Lower leg skin (tissue), 4 donors: ENCODE results near the gene HLA-DQB1. TPM values are rescaled to one million over a fixed set of nuclear protein-coding genes. Genes with fewer than 3 reads are reported as not detected.
"Not testable (repeated sequence)": the region's sequence is repeated elsewhere in the genome, so short reads cannot be mapped to it uniquely, and the experiment has no call there.

Source experiments
- DNase-seq, 2 donors: peaks; one replicate each; pipeline ENCODE4 v3.0.0-alpha.2; 2019; ENCODE audit warnings: low spot score in 2 of 2
- H3K4me3 ChIP-seq: fragments of 200-600 bp; sonication (generic); 2 replicates; pipeline ENCODE4 v1.5.1; 2017; ENCODE audit warnings: mild to moderate bottlenecking, low read depth; ENCODE audit not compliant: poor library complexity, severe bottlenecking
- CTCF ChIP-seq, 3 donors: fragments of 450-650 bp; IDR thresholded peaks; one replicate each; pipeline ENCODE4 v1.5.1; 2016; ENCODE audit warnings: antibody characterized with exemption in 3 of 3, mild to moderate bottlenecking in 3 of 3, moderate library complexity in 2 of 3
- POLR2A ChIP-seq, 2 donors: fragments of 450-650 bp; IDR thresholded peaks; one replicate each; pipeline ENCODE4 v1.6.1; 2016 to 2017; ENCODE audit warnings: antibody characterized with exemption in 2 of 2, mild to moderate bottlenecking in 1 of 2, moderate library complexity in 1 of 2
- WGBS, 2 donors: methylation state at CpG; one replicate each; pipeline ENCODE4 v1.1.5; 2018; 5-methylcytosine and 5-hydroxymethylcytosine counted together
- intact Hi-C: fragments of 100-400 bp; cut with DNase I; formaldehyde crosslinking; loops from one replicate; pipeline ENCODE4 v1.15.0; 2023; ENCODE audit warnings: low total_unique reads
- total RNA-seq, 4 donors: library from RNA; depleted of rRNA; stranded (reverse); fragments of >200 nt; gene quantifications; one replicate each; pipeline ENCODE4 v1.1.0, GENCODE V29; 2016

The HLA-DQB1 gene
- total RNA-seq, 4 donors from 2014 or later, result 0.44 to 11.3 (median 4.4) TPM

- 57 to 64% methylated on average over 4 of the region's 4 CpGs for WGBS, 2 donors
- no peak for DNase-seq
- intact Hi-C loops, result no loop called here
- TF ChIP-seq CTCF (IDR thresholded peaks at IDR 0.05), result no peak
- no peak for TF ChIP-seq POLR2A (IDR thresholded peaks at IDR 0.05)
- H3K4me3 ChIP-seq, result no peak overlapping the region
Observed at GRCh38 chr6:32643904-32644303, 22.6 kb downstream of the HLA-DQB1 start.

GRCh38 chr6:32642720-32643106 lies 23.7 kb downstream of the HLA-DQB1 start:
- DNase-seq, result no peak
- intact Hi-C loops, result no loop called here
- 65 to 71% methylated on average over 6 of the region's 6 CpGs for WGBS, 2 donors
- no peak overlapping the region for H3K4me3 ChIP-seq
- TF ChIP-seq POLR2A (IDR thresholded peaks at IDR 0.05) (no peak), CTCF (IDR thresholded peaks at IDR 0.05) (no peak)

- intact Hi-C loops, DNase-seq, H3K4me3 ChIP-seq: not testable (repeated sequence)
- 65 to 77% methylated on average over 2 of the region's 2 CpGs for WGBS, 2 donors
Observed at GRCh38 chr6:32641785-32642719, 24.4 kb downstream of the HLA-DQB1 start.

GRCh38 chr6:32641122-32641521 lies 25.3 kb downstream of the HLA-DQB1 start:
- TF ChIP-seq POLR2A (IDR thresholded peaks at IDR 0.05) (no peak), CTCF (IDR thresholded peaks at IDR 0.05) (no peak)
- 55 to 79% methylated on average over 6 of the region's 6 CpGs for WGBS, 2 donors

GRCh38 chr6:32639440-32640394 lies 26.7 kb downstream of the HLA-DQB1 start:
- no peak overlapping the region for H3K4me3 ChIP-seq
- 52 to 57% methylated on average over 8 of the region's 8 CpGs for WGBS, 2 donors
- TF ChIP-seq CTCF (IDR thresholded peaks at IDR 0.05) (no peak), POLR2A (IDR thresholded peaks at IDR 0.05) (no peak)
- DNase-seq, result no peak
- intact Hi-C loops, result no loop called here

More at GRCh38 chr6:32641122-32641521, 25.3 kb downstream of the HLA-DQB1 start:
- H3K4me3 ChIP-seq, result no peak overlapping the region
- DNase-seq, result no peak
- intact Hi-C loops, result no loop called here
